ENCODE data around the gene CEP295NL.
"Not testable (repeated sequence)": the region's sequence is repeated elsewhere in the genome, so short reads cannot be mapped to it uniquely, and the experiment has no call there.

The CEP295NL gene

DNA sequence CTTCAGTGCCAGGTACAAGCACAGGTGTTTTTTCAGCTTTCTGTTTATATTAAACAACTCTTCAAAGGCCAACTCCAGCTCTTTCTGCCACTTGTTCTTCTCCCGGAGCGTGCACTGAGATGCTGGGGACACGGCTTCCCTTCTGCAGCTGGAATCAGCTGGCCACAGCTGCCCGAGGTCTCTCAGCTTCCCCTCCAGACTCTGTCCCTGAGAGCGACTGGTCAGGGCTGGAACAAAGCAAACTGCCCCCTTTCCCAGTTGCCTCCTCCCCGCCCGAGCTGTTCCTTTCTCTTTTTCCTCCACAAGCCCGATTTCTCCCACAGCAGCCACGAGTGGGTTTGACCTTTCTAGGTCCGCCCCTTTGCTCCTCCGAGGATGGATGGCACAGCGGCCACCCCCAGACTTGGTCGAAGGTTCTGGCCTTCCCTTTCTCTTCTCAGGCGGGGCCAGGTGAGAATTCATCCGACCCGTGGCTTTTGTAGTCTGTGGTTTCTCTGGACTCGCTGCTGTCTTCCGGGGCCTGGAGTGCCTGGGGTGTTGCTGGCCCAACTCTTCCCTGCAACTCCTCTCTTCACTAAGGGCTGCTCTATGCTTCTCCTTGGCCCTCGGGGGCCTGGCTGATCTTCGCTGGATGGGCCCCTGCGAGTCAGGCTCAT lies 11.5 kb downstream of the CEP295NL start:
- no peak for DNase-seq (ENCODE audit: low read depth in 2 of 2, low spot score in 1 of 2)

DNA sequence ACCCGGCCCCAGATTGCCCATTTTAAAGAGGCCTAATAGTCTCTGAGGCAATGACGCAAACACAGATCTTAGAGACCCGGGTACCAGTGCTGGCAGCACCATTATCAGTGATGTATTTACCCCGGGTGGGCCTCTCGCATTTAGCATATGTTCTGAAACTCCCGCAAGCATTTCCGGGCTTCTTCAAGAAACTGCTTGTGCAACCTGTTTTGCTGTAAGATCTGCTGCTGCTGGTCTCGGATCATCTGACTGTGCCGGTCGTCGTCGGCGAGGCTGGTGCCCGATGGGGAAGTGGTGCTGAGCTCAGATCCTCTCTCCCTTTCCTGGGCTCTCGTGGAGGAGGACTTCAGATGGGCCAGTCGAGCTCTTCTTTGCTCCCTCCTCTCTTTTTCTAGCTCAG lies 12.5 kb downstream of the CEP295NL start:
- peak in 1 of 2 donors; percentile 7 for DNase-seq (ENCODE audit: low read depth in 2 of 2, low spot score in 1 of 2)

DNA sequence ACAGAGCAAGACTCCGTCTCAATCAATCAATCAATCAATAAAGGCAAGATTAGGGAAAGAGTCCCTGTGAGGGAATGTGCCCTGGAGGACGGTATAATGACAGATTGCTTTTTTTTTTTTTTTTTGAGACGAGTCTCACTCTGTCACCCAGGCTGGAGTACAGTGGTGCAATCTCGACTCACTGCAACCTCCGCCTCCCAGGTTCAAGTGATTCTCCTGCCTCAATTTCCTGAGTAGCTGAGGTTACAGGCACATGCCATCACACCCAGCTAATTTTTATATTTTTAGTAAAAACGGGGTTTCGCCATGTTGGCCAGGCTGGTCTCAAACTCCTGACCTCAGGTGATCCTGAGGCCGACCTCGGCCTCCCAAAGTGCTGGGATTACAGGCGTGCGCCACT lies 12.9 kb downstream of the CEP295NL start:
- not testable (repeated sequence) for DNase-seq (ENCODE audit: low read depth in 2 of 2, low spot score in 1 of 2)

DNA sequence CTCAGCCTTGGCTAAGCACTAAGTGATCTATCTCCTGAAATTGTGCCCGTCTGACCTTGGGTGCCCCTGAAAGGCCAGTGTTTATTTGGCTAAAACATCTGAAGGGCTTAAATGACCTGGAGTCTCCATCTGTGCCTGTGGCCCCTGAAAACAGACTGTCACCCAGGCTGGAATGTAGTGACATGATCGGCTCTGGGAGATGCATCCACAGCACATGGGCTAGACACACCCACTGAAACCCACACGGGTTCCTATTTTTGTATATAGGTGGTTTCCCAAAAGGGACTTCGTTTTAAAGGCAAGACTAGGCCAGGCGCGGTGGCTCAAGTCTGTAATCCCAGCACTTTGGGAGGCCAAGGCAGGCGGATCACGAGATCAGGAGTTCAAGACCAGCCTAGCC lies 13.5 kb downstream of the CEP295NL start:
- no peak for DNase-seq (ENCODE audit: low read depth in 2 of 2, low spot score in 1 of 2)

DNA sequence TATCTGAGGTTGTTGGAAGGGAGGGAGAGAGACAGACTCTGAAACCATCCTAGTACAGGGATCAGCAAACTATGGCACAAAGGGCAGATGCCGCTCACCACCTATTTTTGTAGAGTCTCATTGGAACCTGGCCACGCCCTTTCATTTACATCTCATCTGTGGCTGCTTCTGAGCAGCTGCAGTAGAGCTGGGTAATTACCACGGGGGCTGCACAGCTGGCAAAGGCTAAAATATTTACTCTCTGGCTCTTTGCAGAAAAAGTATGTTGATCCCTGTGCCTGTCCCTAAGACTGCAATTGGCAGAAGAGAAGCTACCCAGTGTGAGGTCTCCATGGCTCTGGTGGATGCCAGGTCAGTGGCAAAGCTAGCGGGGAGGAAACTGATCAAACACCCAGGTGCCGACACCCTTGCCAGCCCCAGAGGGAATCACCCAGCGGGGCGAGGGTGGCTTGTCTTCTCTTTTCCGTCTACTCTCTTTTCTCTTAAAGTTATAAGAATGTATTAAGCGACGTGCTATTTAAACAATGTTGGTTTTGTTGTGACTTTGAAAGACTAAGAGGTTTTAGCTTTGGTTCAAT lies 14.0 kb downstream of the CEP295NL start:
- no peak for DNase-seq (ENCODE audit: low read depth in 2 of 2, low spot score in 1 of 2)

DNA sequence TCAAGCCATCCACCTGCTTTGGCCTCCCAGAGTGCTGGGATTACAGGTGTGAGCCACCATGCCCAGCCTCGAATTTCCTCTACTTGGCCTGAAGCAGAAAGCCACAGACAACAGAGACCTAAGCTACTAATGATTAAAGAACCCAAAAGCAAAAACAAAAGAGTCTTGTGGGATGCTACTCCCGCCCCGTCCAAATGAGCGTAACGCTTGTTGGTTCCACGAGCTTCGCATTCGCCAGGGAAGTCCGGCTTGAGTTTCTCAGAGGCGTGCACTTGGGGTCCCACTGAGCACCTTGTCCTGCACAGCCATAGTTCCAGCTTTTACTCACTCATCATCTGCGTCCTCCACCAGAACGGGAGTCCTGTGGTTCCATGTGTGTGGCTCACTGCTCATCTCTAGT lies 16.0 kb downstream of the CEP295NL start:
- DNase-seq (ENCODE audit: low read depth in 2 of 2, low spot score in 1 of 2): no peak

DNA sequence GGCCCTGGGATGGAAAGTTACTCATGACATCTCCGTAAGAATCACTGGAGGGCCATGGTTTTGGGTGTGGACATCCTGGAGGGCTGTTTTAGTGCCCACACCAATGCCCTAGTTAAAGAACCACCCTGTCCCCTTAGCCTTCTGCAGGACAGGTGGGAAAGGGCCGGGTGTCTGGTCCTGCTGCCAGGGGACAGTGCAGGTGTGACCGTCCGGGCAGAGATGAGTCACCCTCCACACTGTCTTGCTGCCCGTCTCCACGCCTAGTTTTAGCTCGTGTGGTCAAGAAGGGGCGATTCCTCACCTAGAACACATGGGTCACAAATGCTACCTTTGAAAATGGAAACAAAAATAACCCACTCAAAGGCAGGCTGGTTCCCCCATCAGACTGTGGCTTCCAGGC lies 17.0 kb downstream of the CEP295NL start:
- no peak for DNase-seq (ENCODE audit: low read depth in 2 of 2, low spot score in 1 of 2)

DNA sequence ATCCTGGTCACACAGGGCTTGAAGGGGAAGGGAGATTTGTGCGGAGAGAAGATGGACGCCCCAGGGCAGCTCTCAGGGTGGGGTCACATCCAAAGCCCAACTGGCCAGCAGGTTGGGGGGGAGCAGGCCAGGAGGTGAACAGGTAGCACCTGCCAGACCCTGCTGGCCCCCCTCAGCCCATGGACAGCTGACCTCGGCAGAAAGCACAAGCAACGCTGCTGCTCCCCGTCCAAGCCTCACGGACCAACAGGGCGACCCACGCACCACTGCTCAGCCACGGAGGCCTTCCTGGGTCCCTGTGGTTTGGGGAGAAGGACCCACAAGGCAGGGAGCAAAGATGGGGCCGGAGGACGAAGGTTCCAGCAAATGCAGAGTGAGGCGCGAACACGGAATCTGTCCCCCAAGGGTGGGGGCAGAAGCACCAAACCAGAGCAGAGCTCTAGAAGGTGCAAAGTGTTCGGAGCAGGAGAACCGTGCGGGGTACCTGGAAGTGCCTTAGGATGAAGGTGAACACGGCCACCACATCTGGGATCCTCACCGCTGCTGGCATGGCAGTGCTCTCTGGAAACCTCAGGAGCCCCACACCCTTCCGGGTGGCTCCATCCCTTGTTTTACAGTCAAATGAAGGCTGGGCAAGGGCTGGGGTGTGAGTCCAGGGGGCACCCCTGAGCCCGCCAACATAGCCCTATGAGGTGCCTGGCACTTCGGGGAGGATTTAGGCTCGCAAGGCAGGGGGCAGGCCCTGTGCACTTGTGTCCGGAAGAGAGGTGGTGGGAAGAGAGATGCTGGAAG lies 17.9 kb downstream of the CEP295NL start:
- DNase-seq (ENCODE audit: low read depth in 2 of 2, low spot score in 1 of 2): no peak

DNA sequence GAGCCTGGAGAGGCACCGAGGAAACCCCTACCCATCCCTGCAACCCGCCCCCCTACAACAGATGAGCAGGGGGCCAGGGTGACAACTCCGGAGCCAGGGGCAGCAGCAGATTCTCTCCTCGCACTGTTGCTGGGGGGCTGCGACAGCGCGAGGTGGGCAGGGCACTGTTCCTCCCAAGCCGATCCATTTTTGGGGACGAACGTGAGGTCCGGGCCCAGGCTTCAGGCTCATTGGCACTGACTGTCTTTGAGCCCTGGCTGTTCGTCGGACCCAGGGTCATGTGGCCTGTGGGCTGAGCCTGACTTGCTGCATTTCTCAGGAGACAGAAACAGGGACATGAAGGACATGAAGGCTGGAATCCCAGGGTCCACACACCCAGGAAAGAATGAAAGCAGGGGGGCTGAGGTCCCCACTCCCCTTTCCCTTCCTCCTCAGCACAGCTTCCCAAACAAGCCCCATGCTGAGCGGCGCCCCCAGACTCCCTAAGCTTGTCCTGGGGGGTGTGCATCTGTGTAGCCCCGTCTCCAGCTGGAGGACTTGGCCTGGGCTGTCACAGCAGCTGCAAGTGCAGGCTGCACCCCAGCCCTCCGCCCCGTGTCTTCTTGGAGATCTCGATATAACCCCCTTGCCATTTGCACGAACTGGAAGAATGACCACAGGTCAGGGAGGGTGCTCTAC lies 18.7 kb downstream of the CEP295NL start:
- no peak for DNase-seq (ENCODE audit: low read depth in 2 of 2, low spot score in 1 of 2)

DNA sequence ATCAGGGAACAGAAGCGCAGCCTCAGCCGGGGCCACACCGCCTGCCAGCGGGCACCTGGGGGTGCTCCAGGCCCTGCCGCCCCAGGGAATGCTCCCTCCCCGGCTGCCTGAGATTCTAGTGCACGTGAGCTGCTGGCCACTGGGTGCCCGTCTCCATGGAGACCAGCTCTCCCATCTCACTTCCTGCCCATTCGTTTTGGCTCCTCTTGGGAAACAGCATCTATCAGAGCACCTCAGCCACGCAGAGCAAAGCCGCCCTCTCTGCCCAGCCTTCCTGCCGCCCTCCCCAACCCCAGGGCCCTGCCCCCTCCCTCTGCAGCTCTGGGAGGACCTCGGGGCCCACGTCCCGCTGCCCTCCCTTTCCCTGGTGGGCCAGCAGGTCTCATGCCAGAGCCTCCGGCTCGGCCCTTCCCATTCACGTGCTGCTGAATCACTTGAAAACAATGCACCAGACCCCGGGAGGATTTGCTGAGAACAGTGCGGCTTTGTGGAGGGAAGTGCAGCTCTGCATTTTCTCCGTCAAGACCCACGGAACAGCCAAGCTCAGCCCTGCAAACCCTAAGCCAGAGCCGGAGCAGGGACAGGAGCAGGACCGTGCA lies 19.4 kb downstream of the CEP295NL start:
- DNase-seq (ENCODE audit: low read depth in 2 of 2, low spot score in 1 of 2): no peak

DNA sequence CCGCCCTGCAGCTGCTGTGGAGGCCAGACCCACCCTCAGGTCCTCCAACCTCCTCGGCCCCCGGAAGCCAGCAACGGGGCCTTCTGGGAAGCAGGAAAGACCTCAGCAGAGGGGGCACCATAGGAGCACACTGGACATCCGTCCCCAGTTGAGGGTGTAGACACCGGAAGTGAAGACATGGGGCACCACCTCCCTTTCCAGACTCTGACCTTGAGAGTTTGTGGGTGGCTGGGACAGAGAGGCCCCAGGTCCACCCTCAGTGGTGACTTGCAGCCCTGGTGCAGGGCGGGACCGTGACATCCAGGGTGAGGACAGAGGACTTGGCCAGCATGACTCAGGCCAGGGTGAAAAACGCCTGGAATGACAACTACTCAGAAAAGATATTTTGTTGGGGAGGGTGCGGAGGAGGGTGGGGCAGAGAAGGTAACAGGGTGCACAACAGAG lies 19.9 kb downstream of the CEP295NL start:
- no peak for DNase-seq (ENCODE audit: low read depth in 2 of 2, low spot score in 1 of 2)

DNA sequence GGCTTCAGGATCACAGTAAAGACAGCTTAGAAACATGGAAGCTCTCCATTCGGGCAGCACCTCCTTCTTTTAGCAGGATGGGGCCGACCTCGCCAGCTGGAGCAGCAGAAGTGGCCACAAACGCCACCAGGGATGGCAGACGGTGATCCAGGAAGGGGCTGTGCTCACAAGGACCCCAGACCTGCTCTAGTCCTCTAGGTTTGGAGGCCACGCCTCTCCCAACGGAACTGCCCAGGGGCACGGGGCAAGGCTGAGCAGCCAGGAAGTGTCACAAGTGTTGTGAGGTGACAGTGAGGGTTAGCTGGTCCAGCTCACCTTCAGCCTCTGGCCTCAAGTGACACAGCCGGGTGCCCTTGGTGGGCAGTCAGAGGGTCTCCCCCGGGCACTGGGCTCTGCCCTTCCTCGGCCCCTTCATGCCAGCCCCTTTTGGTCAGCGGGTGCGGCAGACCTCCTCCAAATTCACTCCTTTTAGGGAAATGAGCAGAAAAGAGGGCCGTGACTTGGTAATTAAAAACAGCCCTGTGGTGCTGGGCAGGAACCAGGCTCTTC lies 20.4 kb downstream of the CEP295NL start:
- DNase-seq (ENCODE audit: low read depth in 2 of 2, low spot score in 1 of 2): no peak

DNA sequence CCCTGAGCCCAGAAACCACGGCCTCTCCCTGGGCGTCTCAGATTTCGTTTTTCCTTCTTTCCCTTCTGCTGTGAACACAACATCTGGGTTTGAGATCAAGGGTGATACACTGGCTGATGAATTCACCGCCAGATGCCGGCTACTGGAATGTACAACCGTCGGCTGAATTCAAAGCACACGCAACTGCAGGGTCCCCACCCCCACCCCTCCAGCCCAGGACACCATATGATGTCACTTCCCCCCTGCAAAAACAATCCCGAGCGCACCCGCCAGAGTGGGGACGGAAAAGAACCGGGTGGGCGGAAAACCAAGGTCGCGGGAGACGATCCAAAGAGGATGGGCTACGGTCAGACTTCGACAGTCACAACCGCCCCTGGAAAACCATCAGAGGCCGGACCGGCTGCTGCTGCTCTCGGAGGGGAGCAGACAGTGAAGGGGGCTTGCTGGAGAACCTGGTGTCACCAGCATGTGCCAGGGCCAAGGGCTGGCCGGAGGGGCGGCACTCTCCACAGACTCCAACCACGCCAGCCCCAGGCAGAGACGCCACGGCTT lies 23.3 kb downstream of the CEP295NL start:
- no peak for DNase-seq (ENCODE audit: low read depth in 2 of 2, low spot score in 1 of 2)

DNA sequence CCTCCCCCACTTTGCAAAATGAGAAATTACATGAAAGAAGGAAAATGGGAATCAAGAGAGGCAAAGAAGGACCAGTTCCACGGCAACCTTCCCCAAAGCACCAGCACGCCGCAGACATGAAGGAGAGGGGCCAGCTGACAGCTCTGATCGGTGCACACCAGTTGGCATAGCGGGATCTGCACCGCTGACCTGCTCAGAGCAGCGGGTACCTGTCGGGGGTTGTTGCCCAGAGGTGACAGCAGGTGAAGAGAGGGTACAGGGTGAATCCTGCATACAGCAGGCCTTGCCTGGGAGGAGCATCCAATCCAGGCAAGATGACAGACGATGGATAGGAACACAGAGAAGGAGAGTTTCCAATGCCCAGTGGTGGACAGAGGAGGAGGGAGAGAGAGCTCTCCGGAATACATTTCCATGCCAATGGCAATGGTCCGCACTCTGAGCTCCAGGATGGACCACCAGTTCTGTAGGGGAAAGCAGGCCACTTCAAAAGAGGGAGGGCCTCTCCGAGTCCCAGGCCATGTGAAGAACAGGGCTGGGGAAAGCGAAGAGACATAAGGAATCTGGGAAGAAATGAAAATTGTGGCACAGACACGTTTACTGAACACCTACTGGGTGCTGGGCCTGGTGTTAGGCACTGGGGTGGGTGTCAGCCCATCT lies 24.0 kb downstream of the CEP295NL start:
- DNase-seq (ENCODE audit: low read depth in 2 of 2, low spot score in 1 of 2): no peak

DNA sequence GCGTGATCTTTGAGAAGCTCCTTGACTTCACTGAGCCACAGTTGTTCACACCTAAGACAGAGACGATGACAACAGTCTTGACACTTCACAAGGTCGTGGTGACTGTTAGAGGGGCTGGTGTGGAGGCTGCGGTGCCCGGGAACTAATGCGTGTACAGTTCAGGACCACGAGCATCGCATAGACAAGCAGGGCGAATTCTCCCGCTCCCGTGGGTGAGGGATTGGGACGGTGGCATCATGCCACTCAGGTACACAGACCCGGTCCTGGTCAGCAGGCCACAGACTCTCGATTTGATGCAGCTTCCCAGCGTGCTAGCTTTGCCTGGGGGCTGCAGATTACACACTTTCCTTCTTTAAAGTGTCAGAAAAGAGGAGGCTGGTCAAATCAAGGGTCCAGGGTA lies 24.7 kb downstream of the CEP295NL start:
- no peak for DNase-seq (ENCODE audit: low read depth in 2 of 2, low spot score in 1 of 2)

DNA sequence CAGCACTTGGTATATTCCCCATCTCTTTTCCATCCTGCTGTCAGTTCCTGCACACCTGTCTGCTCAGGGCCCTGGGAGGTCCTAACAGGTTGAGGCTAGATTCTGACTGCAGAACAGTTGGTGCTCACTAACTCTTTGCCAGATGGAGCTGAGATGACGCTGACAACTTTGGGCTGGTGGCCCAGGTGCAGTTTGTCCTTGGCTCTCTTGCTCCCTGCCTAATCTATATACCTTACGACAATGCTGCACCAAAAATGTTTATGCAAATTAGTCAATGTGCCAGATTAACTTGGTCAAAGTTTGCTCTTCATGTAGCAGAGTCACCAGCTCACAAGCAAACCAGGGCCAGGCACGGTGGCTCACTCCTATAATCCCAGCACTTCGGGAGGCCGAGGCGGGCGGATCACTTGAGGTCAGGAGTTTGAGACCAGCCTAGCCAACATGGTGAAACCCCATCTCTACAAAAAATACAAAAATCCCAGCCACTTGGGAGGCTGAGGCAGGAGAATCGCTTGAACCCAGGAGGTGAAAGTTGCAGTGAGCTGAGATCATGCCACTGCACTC lies 26.0 kb downstream of the CEP295NL start:
- not testable (repeated sequence) for DNase-seq (ENCODE audit: low read depth in 2 of 2, low spot score in 1 of 2)

DNA sequence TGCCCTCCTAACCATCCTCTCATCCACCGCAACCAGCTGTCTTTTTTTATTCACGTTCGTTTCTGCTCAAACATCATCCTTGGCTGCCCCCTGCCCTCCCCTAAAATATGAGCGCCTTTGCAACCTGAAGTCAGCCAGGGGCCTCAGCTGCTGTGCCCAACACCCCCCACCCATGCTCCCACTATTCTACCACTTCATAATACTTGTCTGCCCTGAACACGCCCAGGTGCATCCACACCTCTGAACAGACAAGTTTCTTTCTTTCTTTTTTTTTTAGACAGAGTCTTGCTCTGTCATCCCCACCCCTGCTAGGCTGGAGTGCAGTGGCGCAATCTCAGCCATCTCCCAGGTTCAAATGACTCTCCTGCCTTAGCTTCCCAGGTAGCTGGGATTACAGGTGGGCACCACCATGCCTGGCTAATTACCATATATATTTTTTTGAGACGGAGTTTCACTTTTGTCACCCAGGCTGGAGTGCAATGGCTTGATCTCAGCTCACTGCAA lies 26.9 kb downstream of the CEP295NL start:
- DNase-seq (ENCODE audit: low read depth in 2 of 2, low spot score in 1 of 2): no peak

DNA sequence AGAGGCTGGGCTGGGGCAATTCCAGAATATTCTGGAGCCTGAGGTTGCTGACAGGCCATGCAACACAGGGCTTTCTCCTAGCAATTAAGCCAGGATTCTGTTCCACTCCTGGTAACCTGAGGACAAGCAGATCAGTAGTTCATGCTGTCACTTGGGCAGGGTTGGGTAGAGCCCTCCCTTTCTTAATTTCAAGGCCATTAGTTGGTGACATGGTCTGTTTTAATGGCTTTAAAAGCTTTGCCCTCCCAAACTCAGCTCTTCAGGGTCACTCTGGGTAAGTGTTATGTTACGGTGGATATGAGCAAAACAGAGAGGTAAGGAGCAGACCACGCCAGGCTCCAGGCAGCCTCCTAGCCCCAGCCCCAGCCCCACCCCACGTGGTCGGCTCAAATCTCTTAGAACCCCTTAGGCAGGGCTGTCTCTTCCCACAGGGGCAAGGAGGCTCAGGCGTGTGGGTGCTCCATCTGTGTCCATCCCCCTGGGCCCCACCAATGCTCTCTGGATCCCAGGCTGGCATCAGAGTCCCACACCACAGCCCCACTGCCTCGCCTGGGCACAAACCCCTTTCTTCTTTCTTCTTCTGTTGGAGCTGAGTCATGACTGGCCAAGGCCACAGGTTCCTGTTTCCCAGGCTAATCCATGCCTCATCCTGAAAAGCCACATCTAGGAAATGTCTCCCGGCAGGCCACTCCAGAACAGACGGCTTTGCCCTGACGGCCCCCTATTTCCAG lies 27.5 kb downstream of the CEP295NL start:
- DNase-seq (ENCODE audit: low read depth in 2 of 2, low spot score in 1 of 2): no peak
